Endodermal cell (in vitro differentiated cells): Measurements from ENCODE around the gene TMEM114. TPM values are rescaled to one million over a fixed set of nuclear protein-coding genes. Genes with fewer than 3 reads are reported as not detected.

Source experiments
- DNase-seq: peaks from one replicate; pipeline ENCODE4 v3.0.0-alpha.2; 2017
- H3K27ac ChIP-seq: 2 replicates; pipeline ENCODE4 v1.5.1; 2013; ENCODE audit warnings: mild to moderate bottlenecking, low read depth, low read length, moderate library complexity
- H3K27me3 ChIP-seq: 2 replicates; pipeline ENCODE4 v1.6.1; 2013; ENCODE audit warnings: mild to moderate bottlenecking, low read length, moderate library complexity; ENCODE audit not compliant: insufficient read depth, control insufficient read depth, poor library complexity, severe bottlenecking
- H3K36me3 ChIP-seq: 2 replicates; pipeline ENCODE4 v1.7.0; 2013; ENCODE audit warnings: mild to moderate bottlenecking, low read length, moderate library complexity; ENCODE audit not compliant: control insufficient read depth, insufficient read depth
- H3K4me1 ChIP-seq: one replicate; pipeline ENCODE4 v1.7.0; 2013; ENCODE audit warnings: low read length; ENCODE audit not compliant: control insufficient read depth, insufficient read depth
- H3K4me3 ChIP-seq: 2 replicates; pipeline ENCODE4 v1.5.1; 2013; ENCODE audit warnings: mild to moderate bottlenecking, low read length, moderate library complexity
- H3K9ac ChIP-seq: 2 replicates; pipeline ENCODE4 v1.6.1; 2013; ENCODE audit warnings: mild to moderate bottlenecking, low read length, moderate library complexity; ENCODE audit not compliant: poor library complexity, severe bottlenecking; ENCODE audit errors: extremely low read depth
- H3K9me3 ChIP-seq: 2 replicates; pipeline ENCODE4 v1.6.1; 2013; ENCODE audit warnings: mild to moderate bottlenecking, low read length, moderate library complexity; ENCODE audit not compliant: control insufficient read depth
- H3K27ac Mint-ChIP-seq: 2 replicates; pipeline ENCODE4 v1.8.0; 2020; ENCODE audit warnings: mixed read lengths
- H3K27me3 Mint-ChIP-seq: 2 replicates; pipeline ENCODE4 v1.8.0; 2021; ENCODE audit warnings: mild to moderate bottlenecking, mixed read lengths; ENCODE audit not compliant: insufficient read depth
- H3K36me3 Mint-ChIP-seq: 2 replicates; pipeline ENCODE4 v1.8.0; 2020; ENCODE audit warnings: low read depth, mixed read lengths
- H3K4me1 Mint-ChIP-seq: 2 replicates; pipeline ENCODE4 v1.8.0; 2020; ENCODE audit warnings: mixed read lengths
- H3K4me3 Mint-ChIP-seq: 2 replicates; pipeline ENCODE4 v1.8.0; 2020; ENCODE audit warnings: mild to moderate bottlenecking, moderate library complexity, mixed read lengths
- H3K9me3 Mint-ChIP-seq: 2 replicates; pipeline ENCODE4 v1.8.0; 2020; ENCODE audit warnings: mild to moderate bottlenecking, mixed read lengths
- WGBS, 2 experiments: methylation state at CpG; one replicate each; pipeline versions ENCODE4 v1.1.5 to v1.1.7; 2013; ENCODE audit warnings: missing lambda C conversion rate in 2 of 2, mixed read lengths in 1 of 2; ENCODE audit not compliant: insufficient coverage in 1 of 2, insufficient read length in 1 of 2; 5-methylcytosine and 5-hydroxymethylcytosine counted together
- total RNA-seq, 2 donors: library from RNA; stranded (reverse); fragmentation: NEBNext Ultra II Directional in 1 of 2; extraction: Animal tissue kit (Norgen Biotek cat#: 25700) in 1 of 2; gene quantifications; 2 replicates in 1 of 2; 3 replicates in 1 of 2; pipeline ENCODE4 v1.2.1, GENCODE V29; 2021
- TF ChIP-seq, protein P1 (sequence below): fragments of 200-600 bp; sonication (generic); conservative IDR thresholded peaks from 2 replicates; pipeline ENCODE4 v1.5.0; 2021; ENCODE audit warnings: antibody characterized with exemption, mild to moderate bottlenecking

The TMEM114 gene
- total RNA-seq, 2 donors from 2014 or later: 0.40 TPM; not detected in 1

GRCh38 chr16:8519643-8520042 is 70.7 kb downstream of the TMEM114 start:
- TF ChIP-seq, protein P1, sequence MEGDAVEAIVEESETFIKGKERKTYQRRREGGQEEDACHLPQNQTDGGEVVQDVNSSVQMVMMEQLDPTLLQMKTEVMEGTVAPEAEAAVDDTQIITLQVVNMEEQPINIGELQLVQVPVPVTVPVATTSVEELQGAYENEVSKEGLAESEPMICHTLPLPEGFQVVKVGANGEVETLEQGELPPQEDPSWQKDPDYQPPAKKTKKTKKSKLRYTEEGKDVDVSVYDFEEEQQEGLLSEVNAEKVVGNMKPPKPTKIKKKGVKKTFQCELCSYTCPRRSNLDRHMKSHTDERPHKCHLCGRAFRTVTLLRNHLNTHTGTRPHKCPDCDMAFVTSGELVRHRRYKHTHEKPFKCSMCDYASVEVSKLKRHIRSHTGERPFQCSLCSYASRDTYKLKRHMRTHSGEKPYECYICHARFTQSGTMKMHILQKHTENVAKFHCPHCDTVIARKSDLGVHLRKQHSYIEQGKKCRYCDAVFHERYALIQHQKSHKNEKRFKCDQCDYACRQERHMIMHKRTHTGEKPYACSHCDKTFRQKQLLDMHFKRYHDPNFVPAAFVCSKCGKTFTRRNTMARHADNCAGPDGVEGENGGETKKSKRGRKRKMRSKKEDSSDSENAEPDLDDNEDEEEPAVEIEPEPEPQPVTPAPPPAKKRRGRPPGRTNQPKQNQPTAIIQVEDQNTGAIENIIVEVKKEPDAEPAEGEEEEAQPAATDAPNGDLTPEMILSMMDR: no peak
- Mint-ChIP-seq H3K27ac (no peak overlapping the region), H3K36me3 (no peaks in the 10 kb centered on the region), H3K4me3 (no peak overlapping the region), H3K9me3 (no peaks in the 10 kb centered on the region), H3K4me1 (peaks cover 9% of the 10 kb centered on the region), H3K27me3 (peaks cover 63% of the 10 kb centered on the region)
- peaks cover 2% of the 10 kb centered on the region for H3K4me1 ChIP-seq
- no peak for DNase-seq
- H3K27ac ChIP-seq: no peak overlapping the region
- peaks cover 4% of the 10 kb centered on the region for H3K27me3 ChIP-seq
- no peak overlapping the region for H3K9ac ChIP-seq
- H3K9me3 ChIP-seq: no peaks in the 10 kb centered on the region
- 82 to 100% methylated on average over 1 to 4 of the region's 5 CpGs for WGBS, 2 experiments
- no peak overlapping the region for H3K4me3 ChIP-seq
- no peaks in the 10 kb centered on the region for H3K36me3 ChIP-seq

Other genes starting within 250 kb of the TMEM114 start
- 10 to 100 TPM; 55.1 to 70.5 TPM for gene METTL22, start 31.2 kb upstream of the TMEM114 start, total RNA-seq
- 10 to 100 TPM in 1 of 2 donors, 1 to 10 TPM in 1; 9.7 to 13.6 TPM for gene ABAT, start 84.1 kb upstream of the TMEM114 start, total RNA-seq
- gene TMEM186, start 207.1 kb upstream of the TMEM114 start, total RNA-seq: 10 to 100 TPM; 10.9 to 14.0 TPM
- 10 to 100 TPM; 47.6 to 48.2 TPM for gene PMM2, start 207.3 kb upstream of the TMEM114 start, total RNA-seq